GM21825 (cell line): Measurements from ENCODE around the gene P2RX3.
"Not testable (repeated sequence)": the region's sequence is repeated elsewhere in the genome, so short reads cannot be mapped to it uniquely, and the experiment has no call there.

Experiments used
- ATAC-seq: cut with Tn5 transposase; IDR thresholded peaks from one replicate; pipeline ENCODE4 v1.9.1; 2021; ENCODE audit warnings: mild to moderate bottlenecking, moderate library complexity; ENCODE audit not compliant: unreplicated experiment

The P2RX3 gene

GRCh38 chr11:57394203-57394965 lies 56.2 kb downstream of the P2RX3 start:
- no peak for ATAC-seq

GRCh38 chr11:57395905-57396623 lies 57.9 kb downstream of the P2RX3 start:
- no peak for ATAC-seq

- ATAC-seq: no peak
These were observed 58.6 kb downstream of the P2RX3 start for GRCh38 chr11:57396744-57397143.

GRCh38 chr11:57397394-57397990 lies 59.3 kb downstream of the P2RX3 start:
- no peak for ATAC-seq

- ATAC-seq: no peak
These were observed 61.1 kb downstream of the P2RX3 start for GRCh38 chr11:57399221-57399620.

- no peak for ATAC-seq
These were observed 61.9 kb downstream of the P2RX3 start for GRCh38 chr11:57399972-57400578.

- no peak for ATAC-seq
These were observed 64.2 kb downstream of the P2RX3 start for GRCh38 chr11:57402188-57403002.

- ATAC-seq: not testable (repeated sequence)
These were observed 65.0 kb downstream of the P2RX3 start for GRCh38 chr11:57403003-57403801.

- ATAC-seq: no peak
These were observed 65.6 kb downstream of the P2RX3 start for GRCh38 chr11:57403802-57404147.

- ATAC-seq: no peak
These were observed 67.2 kb downstream of the P2RX3 start for GRCh38 chr11:57405271-57405860.

GRCh38 chr11:57406337-57406904 lies 68.3 kb downstream of the P2RX3 start:
- ATAC-seq: peak; percentile 76

- no peak for ATAC-seq
These were observed 69.1 kb downstream of the P2RX3 start for GRCh38 chr11:57407010-57407920.

GRCh38 chr11:57407941-57408475 lies 69.9 kb downstream of the P2RX3 start:
- ATAC-seq: no peak

- no peak for ATAC-seq
These were observed 70.6 kb downstream of the P2RX3 start for GRCh38 chr11:57408771-57409170.

- no peak for ATAC-seq
These were observed 71.4 kb downstream of the P2RX3 start for GRCh38 chr11:57409321-57410100.

GRCh38 chr11:57410287-57410686 lies 72.1 kb downstream of the P2RX3 start:
- ATAC-seq: no peak

GRCh38 chr11:57413681-57414080 lies 75.5 kb downstream of the P2RX3 start:
- ATAC-seq: no peak
